NCI-H146 treated with DMSO at 0.1 percent for 48 hours (cell line): ENCODE results near the gene ZMYND11.
A peak's percentile ranks its signal among the peaks of the same experiment; 100 is the strongest.
"Not testable (repeated sequence)": the region's sequence is repeated elsewhere in the genome, so short reads cannot be mapped to it uniquely, and the experiment has no call there.

Experiments used
- DNase-seq: peaks from one replicate; lab custom pipeline; 2025; ENCODE audit not compliant: unreplicated experiment; lab: John Stamatoyannopoulos, UW

ZMYND11 gene

DNA sequence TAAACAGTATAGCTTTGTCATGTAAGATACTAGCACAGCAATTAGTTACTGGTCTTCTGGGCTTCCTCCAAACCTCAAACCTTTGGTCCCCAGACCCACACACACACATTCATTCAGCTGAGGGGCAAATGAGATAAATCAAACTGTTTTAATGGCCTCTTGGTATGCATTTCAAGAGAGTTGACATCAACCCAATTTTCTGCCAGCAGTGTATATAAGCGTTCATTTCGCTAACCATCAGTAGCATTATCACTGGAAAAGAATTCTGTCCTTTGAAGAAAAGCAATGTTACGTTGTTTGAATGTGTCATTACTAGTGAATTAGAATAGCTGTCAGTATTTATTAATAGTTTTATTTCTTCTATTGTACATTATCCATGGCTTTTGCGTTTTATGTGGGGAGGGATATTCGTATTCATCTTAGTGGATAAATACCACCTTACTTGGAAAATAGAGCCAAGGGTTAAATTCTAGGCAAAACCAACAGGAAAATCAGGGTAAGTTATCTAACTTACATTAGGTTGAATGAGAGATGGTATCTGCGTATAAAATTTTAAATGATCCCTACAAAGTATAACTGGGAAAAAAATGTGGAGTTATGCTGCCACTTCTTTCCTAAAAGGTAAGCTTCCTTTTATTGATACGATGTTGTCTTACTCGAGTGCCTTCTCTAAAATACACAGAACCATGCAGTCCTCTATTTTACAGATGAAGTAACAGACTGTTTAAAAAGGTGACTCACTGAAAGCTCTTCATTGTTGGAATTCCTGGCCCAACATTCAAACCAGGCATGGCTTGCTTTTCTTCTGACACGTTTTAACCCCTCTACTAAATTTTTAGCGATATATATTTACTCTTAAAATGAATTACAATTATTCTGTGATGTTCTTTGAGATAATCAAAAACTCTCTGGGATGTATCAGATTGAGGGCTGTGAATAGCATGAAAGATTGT, 2.0 kb upstream of the ZMYND11 start:
- no peak for DNase-seq

DNA sequence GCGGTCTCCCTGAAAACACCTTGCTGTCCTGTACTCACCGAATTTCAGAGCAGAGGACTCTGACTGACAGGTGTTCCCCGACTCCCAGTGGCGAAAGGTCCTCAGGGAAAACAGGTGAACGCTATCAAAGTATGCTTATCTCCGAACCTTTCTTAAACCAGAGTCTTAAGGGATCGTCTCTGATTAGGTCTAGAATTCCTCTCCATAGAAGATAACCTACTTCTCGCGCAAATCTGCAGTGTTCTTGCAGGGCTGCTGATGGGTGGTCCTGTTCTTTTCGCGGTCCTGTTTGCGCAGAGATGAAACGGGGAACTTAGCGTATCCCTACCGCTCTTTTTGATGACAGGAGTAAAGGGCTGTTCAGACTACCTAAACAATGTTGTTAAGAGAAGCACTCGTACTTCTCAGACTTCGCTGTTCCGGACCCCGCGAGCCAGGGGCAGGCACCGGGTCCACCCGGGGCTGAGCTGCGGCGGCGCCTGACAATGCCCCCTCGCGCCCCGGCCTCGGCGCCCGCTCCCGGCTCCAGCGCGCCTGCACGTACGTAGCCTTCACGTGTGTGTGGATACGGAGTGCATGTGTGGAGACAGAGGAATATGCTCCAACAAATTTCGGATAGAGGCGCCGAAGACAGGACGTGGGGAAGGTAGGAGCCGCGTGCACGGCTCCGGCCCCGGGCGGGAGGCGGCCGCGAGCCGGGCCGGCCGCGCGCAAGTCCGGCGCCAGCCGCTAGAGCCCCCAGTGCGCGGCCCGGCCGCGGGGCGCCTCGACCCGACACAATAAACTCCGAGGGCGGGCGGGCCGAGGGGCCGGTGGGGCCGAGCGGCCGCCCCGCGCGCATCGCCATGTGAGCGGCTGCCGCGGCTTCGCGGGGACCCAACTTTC, 766 bp upstream of the ZMYND11 start:
- DNase-seq: peak; percentile 52

DNA sequence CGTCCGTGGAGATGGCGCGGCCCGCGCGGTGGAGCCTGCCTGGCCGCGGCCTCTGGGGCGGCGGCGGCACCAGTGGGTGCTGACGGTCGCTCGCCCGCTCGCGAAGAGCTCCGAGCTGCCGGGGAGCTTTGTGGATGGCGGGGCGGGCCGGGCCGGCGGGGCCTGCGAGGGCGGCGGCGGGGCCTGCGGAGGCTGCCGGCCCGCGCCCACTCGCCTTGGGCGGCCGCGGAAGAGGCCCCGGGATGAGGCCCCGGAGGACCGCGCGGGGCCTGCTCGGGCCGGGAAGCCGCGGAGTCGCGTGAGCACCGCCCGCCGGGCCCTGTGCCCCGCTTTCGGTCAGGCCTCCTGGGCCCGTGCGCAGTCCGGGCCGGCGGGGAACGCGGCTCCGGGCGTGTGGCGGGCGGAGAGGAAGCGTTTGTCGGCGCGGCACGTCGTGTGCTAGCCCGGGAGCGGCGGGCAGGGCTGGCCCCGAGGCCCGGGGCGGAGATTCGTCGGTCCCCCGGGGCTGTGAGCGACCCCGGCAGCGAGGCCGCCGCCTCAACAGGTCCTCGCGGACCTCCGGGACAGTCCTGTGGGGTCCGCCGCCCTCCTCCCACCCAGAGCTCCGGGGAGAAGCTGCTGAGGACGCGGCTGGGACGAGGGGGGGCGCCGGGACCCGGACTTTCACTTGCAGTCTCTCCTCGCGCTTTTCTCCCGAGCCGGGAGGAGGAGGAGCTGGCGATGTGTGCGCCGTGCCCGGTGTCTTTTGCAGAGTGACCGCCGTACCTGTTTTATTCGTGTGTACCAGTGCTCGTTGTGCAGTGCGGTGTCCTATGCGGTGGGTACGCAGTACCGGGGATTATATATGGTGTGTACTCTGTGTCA, 578 bp downstream of the ZMYND11 start:
- DNase-seq: peak; percentile 62

- peak; percentile 62 for DNase-seq
Measured at GRCh38 chr10:136465-136762, 1.2 kb downstream of the ZMYND11 start.

- DNase-seq: no peak
Measured at GRCh38 chr10:137031-137430, 1.8 kb downstream of the ZMYND11 start.

GRCh38 chr10:137606-138005, 2.4 kb downstream of the ZMYND11 start:
- DNase-seq: no peak

DNA sequence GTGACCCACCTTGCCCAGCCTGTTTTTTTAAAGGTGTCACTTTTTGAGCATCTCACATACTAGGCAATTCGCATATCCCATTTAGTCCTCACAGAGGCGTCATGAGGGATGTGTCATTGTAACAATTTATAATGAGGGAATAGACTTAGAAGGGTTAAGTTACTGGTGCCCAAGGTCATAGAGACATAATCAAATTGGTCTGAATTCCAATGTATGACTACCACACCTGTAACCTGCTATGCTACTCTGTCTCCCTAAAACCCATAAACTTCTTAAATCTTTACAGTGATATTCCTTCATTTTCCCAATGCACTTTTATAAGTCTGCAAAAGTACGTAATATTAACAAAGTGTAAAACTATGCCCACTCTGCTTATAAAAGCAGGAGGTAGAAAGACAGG, 7.1 kb downstream of the ZMYND11 start:
- DNase-seq: no peak

GRCh38 chr10:152915-153314, 17.7 kb downstream of the ZMYND11 start:
- DNase-seq: no peak

GRCh38 chr10:154348-154747, 19.1 kb downstream of the ZMYND11 start:
- DNase-seq: no peak

- no peak for DNase-seq
Measured at GRCh38 chr10:167383-167782, 32.1 kb downstream of the ZMYND11 start.

DNA sequence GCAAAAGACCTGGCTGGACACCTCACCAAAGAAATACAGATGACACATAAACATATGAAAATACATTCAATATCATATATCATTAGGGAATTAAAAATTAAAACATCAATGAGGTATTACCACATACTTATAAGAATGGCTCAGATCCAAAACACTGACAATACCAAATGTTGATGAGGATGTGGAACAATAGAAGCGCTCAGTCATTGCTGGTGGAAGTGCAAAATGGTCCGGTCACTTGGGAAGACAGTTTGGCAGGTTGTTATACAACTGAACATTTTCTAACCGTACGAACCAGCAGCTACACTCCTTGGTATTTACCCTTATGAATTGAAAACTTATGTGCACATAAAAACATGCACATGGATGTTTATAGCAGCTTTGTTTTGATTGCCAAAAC, 38.5 kb downstream of the ZMYND11 start:
- no peak for DNase-seq

DNA sequence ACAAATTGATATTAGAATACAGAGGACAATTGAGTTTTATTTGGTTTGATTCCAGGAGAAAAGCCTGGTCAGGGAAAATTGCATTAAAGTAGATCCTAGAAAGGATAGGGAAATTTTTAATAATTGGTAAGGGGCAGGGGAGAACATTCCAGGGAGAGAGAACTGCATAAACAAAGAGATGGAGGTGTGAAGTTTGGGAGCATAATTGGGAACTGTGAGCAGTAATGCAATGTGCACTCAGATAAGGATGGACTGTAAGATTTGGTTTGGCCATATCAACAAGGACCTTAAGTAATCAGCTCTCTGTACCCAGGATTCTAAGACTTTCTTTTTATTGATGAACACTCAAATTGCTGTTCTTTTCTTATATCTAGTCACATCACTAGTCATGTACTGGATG, 41.4 kb downstream of the ZMYND11 start:
- no peak for DNase-seq

- no peak for DNase-seq
Measured at GRCh38 chr10:178208-178607, 43.0 kb downstream of the ZMYND11 start.

DNA sequence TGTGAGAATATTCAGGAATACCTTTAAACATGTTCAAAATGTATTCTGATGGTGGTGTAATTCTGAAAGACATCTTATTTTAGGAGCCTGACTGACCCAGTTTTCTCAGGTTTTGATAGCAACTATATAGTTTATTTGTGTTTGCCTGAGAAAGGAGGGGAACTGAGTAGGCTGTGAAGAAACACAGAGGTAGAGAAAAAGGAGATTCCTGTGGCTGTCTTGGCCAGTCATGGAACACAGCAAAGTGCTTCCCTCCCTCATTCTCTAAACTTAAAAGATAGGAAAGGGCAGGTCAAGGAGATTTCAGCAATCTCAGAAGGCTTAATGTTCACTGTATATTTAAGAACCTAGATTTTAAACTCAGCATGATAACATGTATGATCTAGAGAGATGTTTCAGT, 43.5 kb downstream of the ZMYND11 start:
- no peak for DNase-seq

GRCh38 chr10:182441-183201, 47.4 kb downstream of the ZMYND11 start:
- DNase-seq: no peak

DNA sequence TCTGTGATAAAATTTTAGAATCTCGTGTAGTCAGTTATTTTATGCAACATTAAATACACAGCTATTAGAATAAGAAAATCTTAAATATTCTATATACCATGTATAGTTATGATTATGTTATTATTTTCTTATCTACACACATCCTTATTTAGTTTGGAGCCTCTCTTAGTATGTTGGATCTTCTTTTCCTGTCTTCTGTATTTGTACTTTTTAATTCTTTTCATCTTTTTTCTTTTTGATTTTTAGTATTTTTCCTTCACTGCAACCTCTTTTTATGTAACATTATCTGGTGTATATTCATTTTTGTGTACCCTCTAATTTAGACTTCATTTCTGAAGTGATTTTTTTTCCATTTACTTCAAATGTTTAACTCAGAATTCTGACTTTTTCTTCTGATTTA, 48.9 kb downstream of the ZMYND11 start:
- DNase-seq: no peak

GRCh38 chr10:184911-185310, 49.7 kb downstream of the ZMYND11 start:
- no peak for DNase-seq

GRCh38 chr10:185571-185970, 50.3 kb downstream of the ZMYND11 start:
- DNase-seq: not testable (repeated sequence)

DNA sequence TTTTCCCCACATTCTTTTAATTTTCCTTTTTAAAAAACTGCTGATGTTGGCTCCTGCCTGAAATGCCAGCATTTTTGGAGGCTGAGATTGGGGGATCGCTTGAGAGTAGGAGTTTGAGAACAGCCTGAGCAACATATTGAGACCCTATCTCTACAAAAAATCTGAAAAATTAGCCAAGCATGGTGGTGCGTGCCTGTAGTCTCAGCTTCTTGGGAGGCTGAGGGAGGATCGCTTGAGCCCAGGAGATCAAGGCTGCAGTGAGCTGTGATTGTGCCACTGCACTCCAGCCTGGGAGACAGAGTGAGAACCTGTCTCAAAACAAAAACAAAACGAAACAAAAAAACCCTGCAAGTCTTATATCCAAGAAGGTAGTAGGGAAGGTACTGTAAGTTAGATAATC, 51.7 kb downstream of the ZMYND11 start:
- no peak for DNase-seq

DNA sequence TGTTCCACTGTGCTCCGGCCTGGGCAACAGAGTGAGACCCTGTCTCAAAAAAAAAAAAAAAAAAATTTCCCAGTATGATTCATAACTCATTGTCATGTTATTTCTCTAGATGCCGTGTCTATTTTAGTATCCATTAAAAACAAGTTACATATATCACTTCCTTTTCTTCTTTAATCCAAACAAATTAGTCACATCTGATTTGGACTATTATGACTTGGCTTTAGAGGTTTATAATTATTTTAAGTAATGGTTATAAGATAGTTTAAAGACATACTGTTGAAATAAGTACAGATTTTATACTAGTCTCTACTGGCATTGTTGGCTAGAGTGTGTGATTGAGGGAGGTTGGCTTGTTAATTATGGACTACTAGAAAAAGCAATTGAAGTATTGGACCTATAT, 53.3 kb downstream of the ZMYND11 start:
- DNase-seq: no peak
